ENCODE results near the gene PRH1.

The PRH1 gene

GRCh38 chr12:10889226-10889625, 5.2 kb upstream of the PRH1 start:
- TF ChIP-seq, protein P1, sequence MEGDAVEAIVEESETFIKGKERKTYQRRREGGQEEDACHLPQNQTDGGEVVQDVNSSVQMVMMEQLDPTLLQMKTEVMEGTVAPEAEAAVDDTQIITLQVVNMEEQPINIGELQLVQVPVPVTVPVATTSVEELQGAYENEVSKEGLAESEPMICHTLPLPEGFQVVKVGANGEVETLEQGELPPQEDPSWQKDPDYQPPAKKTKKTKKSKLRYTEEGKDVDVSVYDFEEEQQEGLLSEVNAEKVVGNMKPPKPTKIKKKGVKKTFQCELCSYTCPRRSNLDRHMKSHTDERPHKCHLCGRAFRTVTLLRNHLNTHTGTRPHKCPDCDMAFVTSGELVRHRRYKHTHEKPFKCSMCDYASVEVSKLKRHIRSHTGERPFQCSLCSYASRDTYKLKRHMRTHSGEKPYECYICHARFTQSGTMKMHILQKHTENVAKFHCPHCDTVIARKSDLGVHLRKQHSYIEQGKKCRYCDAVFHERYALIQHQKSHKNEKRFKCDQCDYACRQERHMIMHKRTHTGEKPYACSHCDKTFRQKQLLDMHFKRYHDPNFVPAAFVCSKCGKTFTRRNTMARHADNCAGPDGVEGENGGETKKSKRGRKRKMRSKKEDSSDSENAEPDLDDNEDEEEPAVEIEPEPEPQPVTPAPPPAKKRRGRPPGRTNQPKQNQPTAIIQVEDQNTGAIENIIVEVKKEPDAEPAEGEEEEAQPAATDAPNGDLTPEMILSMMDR (IDR thresholded peaks at IDR 0.05; ENCODE audit: insufficient read depth, low read length, missing control alignments) = no peak
- CTCF ChIA-PET = no interaction called here
- H3K4me3 ChIP-seq (ENCODE audit: low read depth, low read length) = no peak overlapping the region
- POLR2A ChIA-PET = no interaction called here
- no peak for DNase-seq (ENCODE audit: low read depth, low spot score)

DNA sequence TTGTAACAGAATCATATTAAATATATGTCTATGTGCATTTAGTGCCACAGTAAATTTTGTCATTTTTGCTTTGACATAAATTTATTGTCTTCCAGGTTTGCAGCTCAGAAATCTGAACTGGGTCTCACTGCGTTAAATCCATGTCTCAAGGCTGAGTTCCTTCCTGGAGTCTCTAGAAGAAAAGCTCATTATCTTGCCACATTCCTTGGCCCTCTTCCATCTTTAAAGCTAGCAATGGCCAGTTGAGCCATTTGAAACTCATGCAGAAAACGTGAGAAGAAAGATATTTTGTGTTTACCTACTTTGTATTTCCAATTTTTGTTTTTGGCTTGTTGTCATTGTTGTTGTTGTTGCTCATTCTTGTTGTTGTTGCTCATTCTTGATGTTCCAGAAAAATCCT, 10.7 kb downstream of the PRH1 start:
- TF ChIP-seq, protein P1 (IDR thresholded peaks at IDR 0.05; ENCODE audit: insufficient read depth, low read length, missing control alignments) = no peak
- CTCF ChIA-PET = no interaction called here
- DNase-seq (ENCODE audit: low read depth, low spot score) = no peak
- POLR2A ChIA-PET = no interaction called here
- no peak overlapping the region for H3K4me3 ChIP-seq (ENCODE audit: low read depth, low read length)

GRCh38 chr12:10867381-10867780, 16.7 kb downstream of the PRH1 start:
- CTCF ChIA-PET = no interaction called here
- POLR2A ChIA-PET = no interaction called here

GRCh38 chr12:10863512-10864218, 20.4 kb downstream of the PRH1 start:
- CTCF ChIA-PET = no interaction called here
- DNase-seq (ENCODE audit: low read depth, low spot score) = no peak
- no peak overlapping the region for H3K4me3 ChIP-seq (ENCODE audit: low read depth, low read length)
- POLR2A ChIA-PET = no interaction called here
- TF ChIP-seq, protein P1 (IDR thresholded peaks at IDR 0.05; ENCODE audit: insufficient read depth, low read length, missing control alignments) = no peak

More at GRCh38 chr12:10867381-10867780, 16.7 kb downstream of the PRH1 start:
- no peak for DNase-seq (ENCODE audit: low read depth, low spot score)
- no peak overlapping the region for H3K4me3 ChIP-seq (ENCODE audit: low read depth, low read length)
- TF ChIP-seq, protein P1 (IDR thresholded peaks at IDR 0.05; ENCODE audit: insufficient read depth, low read length, missing control alignments) = no peak

- ChIA-PET CTCF (no interaction called here), POLR2A (no interaction called here)
- DNase-seq (ENCODE audit: low read depth, low spot score) = no peak
These were observed 22.7 kb downstream of the PRH1 start for GRCh38 chr12:10861366-10861765.

GRCh38 chr12:10855807-10856206, 28.2 kb downstream of the PRH1 start:
- CTCF ChIA-PET = no interaction called here
- POLR2A ChIA-PET = no interaction called here
- TF ChIP-seq, protein P1 (IDR thresholded peaks at IDR 0.05; ENCODE audit: insufficient read depth, low read length, missing control alignments) = no peak
- H3K4me3 ChIP-seq (ENCODE audit: low read depth, low read length) = no peak overlapping the region
- DNase-seq (ENCODE audit: low read depth, low spot score) = no peak

More at GRCh38 chr12:10861366-10861765, 22.7 kb downstream of the PRH1 start:
- TF ChIP-seq, protein P1 (IDR thresholded peaks at IDR 0.05; ENCODE audit: insufficient read depth, low read length, missing control alignments) = no peak
- H3K4me3 ChIP-seq (ENCODE audit: low read depth, low read length) = no peak overlapping the region

All from AG04449 (cell line).